Endodermal cell (in vitro differentiated cells): ENCODE results near the gene STX17. TPM values are rescaled to one million over a fixed set of nuclear protein-coding genes. Genes with fewer than 3 reads are reported as not detected.

ENCODE experiments used
- DNase-seq: peaks from one replicate; pipeline ENCODE4 v3.0.0-alpha.2; 2017
- H3K27ac ChIP-seq: 2 replicates; pipeline ENCODE4 v1.5.1; 2013; ENCODE audit warnings: mild to moderate bottlenecking, low read depth, low read length, moderate library complexity
- H3K27me3 ChIP-seq: 2 replicates; pipeline ENCODE4 v1.6.1; 2013; ENCODE audit warnings: mild to moderate bottlenecking, low read length, moderate library complexity; ENCODE audit not compliant: insufficient read depth, control insufficient read depth, poor library complexity, severe bottlenecking
- H3K36me3 ChIP-seq: 2 replicates; pipeline ENCODE4 v1.7.0; 2013; ENCODE audit warnings: mild to moderate bottlenecking, low read length, moderate library complexity; ENCODE audit not compliant: control insufficient read depth, insufficient read depth
- H3K4me1 ChIP-seq: one replicate; pipeline ENCODE4 v1.7.0; 2013; ENCODE audit warnings: low read length; ENCODE audit not compliant: control insufficient read depth, insufficient read depth
- H3K4me3 ChIP-seq: 2 replicates; pipeline ENCODE4 v1.5.1; 2013; ENCODE audit warnings: mild to moderate bottlenecking, low read length, moderate library complexity
- H3K9ac ChIP-seq: 2 replicates; pipeline ENCODE4 v1.6.1; 2013; ENCODE audit warnings: mild to moderate bottlenecking, low read length, moderate library complexity; ENCODE audit not compliant: poor library complexity, severe bottlenecking; ENCODE audit errors: extremely low read depth
- H3K9me3 ChIP-seq: 2 replicates; pipeline ENCODE4 v1.6.1; 2013; ENCODE audit warnings: mild to moderate bottlenecking, low read length, moderate library complexity; ENCODE audit not compliant: control insufficient read depth
- H3K27ac Mint-ChIP-seq: 2 replicates; pipeline ENCODE4 v1.8.0; 2020; ENCODE audit warnings: mixed read lengths
- H3K27me3 Mint-ChIP-seq: 2 replicates; pipeline ENCODE4 v1.8.0; 2021; ENCODE audit warnings: mild to moderate bottlenecking, mixed read lengths; ENCODE audit not compliant: insufficient read depth
- H3K36me3 Mint-ChIP-seq: 2 replicates; pipeline ENCODE4 v1.8.0; 2020; ENCODE audit warnings: low read depth, mixed read lengths
- H3K4me1 Mint-ChIP-seq: 2 replicates; pipeline ENCODE4 v1.8.0; 2020; ENCODE audit warnings: mixed read lengths
- H3K4me3 Mint-ChIP-seq: 2 replicates; pipeline ENCODE4 v1.8.0; 2020; ENCODE audit warnings: mild to moderate bottlenecking, moderate library complexity, mixed read lengths
- H3K9me3 Mint-ChIP-seq: 2 replicates; pipeline ENCODE4 v1.8.0; 2020; ENCODE audit warnings: mild to moderate bottlenecking, mixed read lengths
- WGBS, 2 experiments: methylation state at CpG; one replicate each; pipeline versions ENCODE4 v1.1.5 to v1.1.7; 2013; ENCODE audit warnings: missing lambda C conversion rate in 2 of 2, mixed read lengths in 1 of 2; ENCODE audit not compliant: insufficient coverage in 1 of 2, insufficient read length in 1 of 2; 5-methylcytosine and 5-hydroxymethylcytosine counted together
- total RNA-seq, 2 donors: library from RNA; stranded (reverse); fragmentation: NEBNext Ultra II Directional in 1 of 2; extraction: Animal tissue kit (Norgen Biotek cat#: 25700) in 1 of 2; gene quantifications; 2 replicates in 1 of 2; 3 replicates in 1 of 2; pipeline ENCODE4 v1.2.1, GENCODE V29; 2021
- TF ChIP-seq, protein P1 (sequence below): fragments of 200-600 bp; sonication (generic); conservative IDR thresholded peaks from 2 replicates; pipeline ENCODE4 v1.5.0; 2021; ENCODE audit warnings: antibody characterized with exemption, mild to moderate bottlenecking

STX17 gene
- total RNA-seq, 2 donors from 2014 or later: 31.6 to 47.4 TPM

DNA sequence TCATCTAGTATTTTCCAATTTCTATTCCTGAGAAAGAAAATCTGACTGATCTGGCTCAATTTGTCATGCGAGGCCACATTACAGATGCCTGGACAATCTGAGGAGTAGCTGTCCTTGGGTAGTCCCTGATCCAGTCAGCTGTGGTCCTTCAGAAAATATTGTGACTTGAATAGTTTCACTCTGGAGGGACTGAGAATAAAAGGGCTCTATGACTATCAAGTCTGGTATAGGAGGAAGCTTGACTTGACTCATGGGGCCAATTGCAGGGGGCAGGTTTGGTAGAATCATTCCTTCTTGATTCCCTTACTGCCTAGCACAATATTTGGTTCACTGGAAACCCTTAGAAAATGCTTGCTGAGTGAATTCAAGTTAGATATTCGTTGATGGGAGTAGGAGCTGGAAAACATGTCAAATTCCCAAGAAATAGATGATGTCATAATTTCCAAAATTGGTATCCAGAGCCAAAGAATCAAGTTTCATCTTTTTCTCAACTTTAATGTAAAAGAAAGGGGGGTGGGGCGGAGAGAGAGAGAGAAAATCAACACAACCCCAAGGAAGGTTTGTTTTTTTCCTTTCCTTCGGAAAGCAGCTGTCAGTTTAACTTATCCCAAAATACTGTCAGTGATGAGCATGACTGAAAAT, 32.4 kb upstream of the STX17 start:
- Histone ChIP-seq H3K36me3 (no peaks in the 10 kb centered on the region), H3K27me3 (no peaks in the 10 kb centered on the region), H3K9ac (no peak overlapping the region), H3K4me3 (no peak overlapping the region), H3K9me3 (no peaks in the 10 kb centered on the region), H3K4me1 (peaks cover 8% of the 10 kb centered on the region), H3K27ac (no peak overlapping the region)
- DNase-seq: no peak
- no peak overlapping the region for H3K4me3 Mint-ChIP-seq
- 88 to 100% methylated on average over 2 to 4 of the region's 4 CpGs for WGBS, 2 experiments
- H3K27ac Mint-ChIP-seq: no peak overlapping the region
- no peaks in the 10 kb centered on the region for H3K27me3 Mint-ChIP-seq
- no peaks in the 10 kb centered on the region for H3K36me3 Mint-ChIP-seq
- TF ChIP-seq, protein P1, sequence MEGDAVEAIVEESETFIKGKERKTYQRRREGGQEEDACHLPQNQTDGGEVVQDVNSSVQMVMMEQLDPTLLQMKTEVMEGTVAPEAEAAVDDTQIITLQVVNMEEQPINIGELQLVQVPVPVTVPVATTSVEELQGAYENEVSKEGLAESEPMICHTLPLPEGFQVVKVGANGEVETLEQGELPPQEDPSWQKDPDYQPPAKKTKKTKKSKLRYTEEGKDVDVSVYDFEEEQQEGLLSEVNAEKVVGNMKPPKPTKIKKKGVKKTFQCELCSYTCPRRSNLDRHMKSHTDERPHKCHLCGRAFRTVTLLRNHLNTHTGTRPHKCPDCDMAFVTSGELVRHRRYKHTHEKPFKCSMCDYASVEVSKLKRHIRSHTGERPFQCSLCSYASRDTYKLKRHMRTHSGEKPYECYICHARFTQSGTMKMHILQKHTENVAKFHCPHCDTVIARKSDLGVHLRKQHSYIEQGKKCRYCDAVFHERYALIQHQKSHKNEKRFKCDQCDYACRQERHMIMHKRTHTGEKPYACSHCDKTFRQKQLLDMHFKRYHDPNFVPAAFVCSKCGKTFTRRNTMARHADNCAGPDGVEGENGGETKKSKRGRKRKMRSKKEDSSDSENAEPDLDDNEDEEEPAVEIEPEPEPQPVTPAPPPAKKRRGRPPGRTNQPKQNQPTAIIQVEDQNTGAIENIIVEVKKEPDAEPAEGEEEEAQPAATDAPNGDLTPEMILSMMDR: no peak
- no peaks in the 10 kb centered on the region for H3K9me3 Mint-ChIP-seq
- H3K4me1 Mint-ChIP-seq: peaks cover 18% of the 10 kb centered on the region

DNA sequence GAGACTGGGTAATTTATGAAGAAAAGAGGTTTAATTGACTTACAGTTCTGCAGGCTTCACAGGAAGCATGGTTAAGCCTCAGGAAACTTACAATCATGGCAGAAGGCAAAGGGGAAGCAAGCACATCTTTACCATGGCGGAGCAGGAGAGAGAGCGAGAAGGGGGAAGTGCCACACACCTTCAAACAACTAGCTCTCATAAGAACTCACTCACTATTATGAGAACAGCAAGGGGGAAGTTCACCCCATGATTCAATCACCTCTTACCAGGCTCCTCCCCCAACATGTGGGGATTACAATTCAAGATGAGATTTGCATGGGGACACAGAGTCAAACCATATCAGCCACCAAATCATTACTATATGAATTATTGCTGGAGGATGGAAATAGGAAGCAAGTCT, 30.3 kb upstream of the STX17 start:
- WGBS, 2 experiments: 90% methylated on average over 2 of the region's 2 CpGs; no CpG with 5 or more reads in 1 of the 2 experiments
- Mint-ChIP-seq H3K4me3 (no peak overlapping the region), H3K36me3 (no peaks in the 10 kb centered on the region), H3K4me1 (peaks cover 15% of the 10 kb centered on the region), H3K9me3 (peaks cover 2% of the 10 kb centered on the region), H3K27ac (no peak overlapping the region), H3K27me3 (no peaks in the 10 kb centered on the region)
- Histone ChIP-seq H3K4me1 (no peaks in the 10 kb centered on the region), H3K27ac (no peak overlapping the region), H3K9me3 (no peaks in the 10 kb centered on the region), H3K27me3 (no peaks in the 10 kb centered on the region), H3K36me3 (no peaks in the 10 kb centered on the region), H3K4me3 (no peak overlapping the region), H3K9ac (no peak overlapping the region)
- no peak for DNase-seq
- TF ChIP-seq, protein P1: no peak

DNA sequence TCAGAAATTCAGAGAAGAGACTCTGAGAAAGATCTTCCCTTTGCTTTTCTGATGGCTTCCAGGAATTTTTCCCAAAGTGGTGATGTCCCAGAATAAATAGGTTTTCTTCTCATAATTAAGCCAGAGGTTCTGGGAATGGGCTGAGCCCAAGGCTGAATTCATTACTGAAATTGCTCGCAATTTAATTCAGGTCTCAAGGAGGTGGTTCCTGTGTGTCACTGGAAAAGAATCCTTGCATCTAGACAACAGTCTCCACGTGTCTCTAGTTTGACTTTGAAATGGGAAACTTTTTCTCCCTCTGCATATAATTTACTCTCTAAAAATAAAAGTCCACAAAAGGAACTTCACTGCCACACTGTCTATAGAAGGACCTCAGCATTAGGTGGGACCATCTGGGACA, 27.8 kb upstream of the STX17 start:
- no peak for DNase-seq
- Histone ChIP-seq H3K9me3 (no peaks in the 10 kb centered on the region), H3K9ac (no peak overlapping the region), H3K4me3 (no peak overlapping the region), H3K27ac (no peak overlapping the region), H3K4me1 (no peaks in the 10 kb centered on the region), H3K27me3 (no peaks in the 10 kb centered on the region), H3K36me3 (no peaks in the 10 kb centered on the region)
- H3K9me3 Mint-ChIP-seq: peaks cover 3% of the 10 kb centered on the region
- TF ChIP-seq, protein P1: no peak
- WGBS, 2 experiments: 75 to 80% methylated on average over 2 of the region's 2 CpGs
- no peak overlapping the region for H3K27ac Mint-ChIP-seq
- H3K4me3 Mint-ChIP-seq: no peak overlapping the region
- peaks cover 15% of the 10 kb centered on the region for H3K4me1 Mint-ChIP-seq
- H3K36me3 Mint-ChIP-seq: no peaks in the 10 kb centered on the region
- H3K27me3 Mint-ChIP-seq: no peaks in the 10 kb centered on the region
